Right lobe of liver (tissue), 4 donors: ENCODE results near the gene CTDP1.

Source experiments
- POLR2A ChIP-seq: fragments of 450-650 bp; IDR thresholded peaks from one replicate; pipeline ENCODE4 v1.6.1; 2017; ENCODE audit warnings: antibody characterized with exemption, mild to moderate bottlenecking
- TF ChIP-seq, protein P1 (sequence below), 4 donors: fragments of 200-600 bp in 3 of 4; fragments of 450-650 bp in 1 of 4; IDR thresholded peaks; one replicate each; pipeline versions ENCODE4 v1.5.1 to v1.8.0; 2016 to 2022; ENCODE audit warnings: antibody characterized with exemption in 4 of 4, mild to moderate bottlenecking in 2 of 4
- donor health status: DM: no; HTN: no; CAD: no.
- donor health status: DM: no; HTN: no; CAD: no.
- donor health status: DM: no; HTN: yes; CAD: no.

DNA sequence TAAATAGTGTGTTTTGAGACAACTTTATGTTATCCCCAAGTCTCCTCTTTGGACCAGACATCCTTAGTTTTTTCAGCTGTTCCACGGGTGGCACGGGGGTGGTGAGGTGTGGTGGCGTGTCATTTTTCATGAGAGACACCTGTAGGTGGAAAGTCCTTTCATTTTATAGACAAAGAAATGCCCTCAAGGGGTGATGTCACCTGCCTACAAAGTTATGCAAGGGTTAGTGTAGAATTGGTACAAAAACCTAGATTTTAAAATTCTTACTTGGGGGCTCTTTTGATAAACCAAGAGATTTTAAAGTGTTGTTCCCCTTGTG is 15.3 kb downstream of the CTDP1 start:
- TF ChIP-seq, protein P1, sequence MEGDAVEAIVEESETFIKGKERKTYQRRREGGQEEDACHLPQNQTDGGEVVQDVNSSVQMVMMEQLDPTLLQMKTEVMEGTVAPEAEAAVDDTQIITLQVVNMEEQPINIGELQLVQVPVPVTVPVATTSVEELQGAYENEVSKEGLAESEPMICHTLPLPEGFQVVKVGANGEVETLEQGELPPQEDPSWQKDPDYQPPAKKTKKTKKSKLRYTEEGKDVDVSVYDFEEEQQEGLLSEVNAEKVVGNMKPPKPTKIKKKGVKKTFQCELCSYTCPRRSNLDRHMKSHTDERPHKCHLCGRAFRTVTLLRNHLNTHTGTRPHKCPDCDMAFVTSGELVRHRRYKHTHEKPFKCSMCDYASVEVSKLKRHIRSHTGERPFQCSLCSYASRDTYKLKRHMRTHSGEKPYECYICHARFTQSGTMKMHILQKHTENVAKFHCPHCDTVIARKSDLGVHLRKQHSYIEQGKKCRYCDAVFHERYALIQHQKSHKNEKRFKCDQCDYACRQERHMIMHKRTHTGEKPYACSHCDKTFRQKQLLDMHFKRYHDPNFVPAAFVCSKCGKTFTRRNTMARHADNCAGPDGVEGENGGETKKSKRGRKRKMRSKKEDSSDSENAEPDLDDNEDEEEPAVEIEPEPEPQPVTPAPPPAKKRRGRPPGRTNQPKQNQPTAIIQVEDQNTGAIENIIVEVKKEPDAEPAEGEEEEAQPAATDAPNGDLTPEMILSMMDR (IDR thresholded peaks at IDR 0.05), result no peak
- no peak for TF ChIP-seq POLR2A
